Measurements from ENCODE around the gene TBL3.
A peak's percentile ranks its signal among the peaks of the same experiment; 100 is the strongest.

The TBL3 gene

DNA sequence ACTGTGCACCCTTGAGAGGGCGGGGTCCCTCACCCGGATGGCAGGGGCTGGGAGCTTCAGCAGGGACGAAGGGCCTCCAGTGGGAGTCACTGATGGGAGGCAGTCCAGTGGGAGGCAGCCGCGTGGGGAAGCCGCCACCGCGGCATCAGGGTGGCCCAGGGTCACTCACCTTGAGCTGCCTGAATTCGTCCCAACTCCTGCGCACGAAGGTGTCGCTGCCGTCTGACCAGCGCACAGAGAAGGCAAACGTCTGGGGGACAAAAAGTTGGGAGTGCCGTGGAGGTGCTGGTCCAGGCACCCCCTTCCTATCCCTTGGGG, 8.9 kb downstream of the TBL3 start:
- TF ChIP-seq, protein P1, sequence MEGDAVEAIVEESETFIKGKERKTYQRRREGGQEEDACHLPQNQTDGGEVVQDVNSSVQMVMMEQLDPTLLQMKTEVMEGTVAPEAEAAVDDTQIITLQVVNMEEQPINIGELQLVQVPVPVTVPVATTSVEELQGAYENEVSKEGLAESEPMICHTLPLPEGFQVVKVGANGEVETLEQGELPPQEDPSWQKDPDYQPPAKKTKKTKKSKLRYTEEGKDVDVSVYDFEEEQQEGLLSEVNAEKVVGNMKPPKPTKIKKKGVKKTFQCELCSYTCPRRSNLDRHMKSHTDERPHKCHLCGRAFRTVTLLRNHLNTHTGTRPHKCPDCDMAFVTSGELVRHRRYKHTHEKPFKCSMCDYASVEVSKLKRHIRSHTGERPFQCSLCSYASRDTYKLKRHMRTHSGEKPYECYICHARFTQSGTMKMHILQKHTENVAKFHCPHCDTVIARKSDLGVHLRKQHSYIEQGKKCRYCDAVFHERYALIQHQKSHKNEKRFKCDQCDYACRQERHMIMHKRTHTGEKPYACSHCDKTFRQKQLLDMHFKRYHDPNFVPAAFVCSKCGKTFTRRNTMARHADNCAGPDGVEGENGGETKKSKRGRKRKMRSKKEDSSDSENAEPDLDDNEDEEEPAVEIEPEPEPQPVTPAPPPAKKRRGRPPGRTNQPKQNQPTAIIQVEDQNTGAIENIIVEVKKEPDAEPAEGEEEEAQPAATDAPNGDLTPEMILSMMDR (IDR thresholded peaks at IDR 0.05; ENCODE audit: unreplicated experiment in 3 of 3): no peak
- H3K4me1 Mint-ChIP-seq: peaks cover 25% of the 10 kb centered on the region
- H3K27me3 Mint-ChIP-seq (ENCODE audit: low read depth): peaks cover 51% of the 10 kb centered on the region
- peaks cover 3% of the 10 kb centered on the region for H3K36me3 Mint-ChIP-seq (ENCODE audit: low read depth)
- H3K4me3 Mint-ChIP-seq: peak overlapping the region in 1 of 3 experiments; percentile 20
- no peak overlapping the region for H3K27ac Mint-ChIP-seq
- H3K9me3 Mint-ChIP-seq: no peaks in the 10 kb centered on the region

- Mint-ChIP-seq H3K36me3 (ENCODE audit: low read depth) (peaks cover 5% of the 10 kb centered on the region), H3K4me3 (peak within 1 kb of the TSS; percentile 57 to 84 (median 62)), H3K27me3 (ENCODE audit: low read depth) (peaks cover 51% of the 10 kb centered on the region), H3K4me1 (peaks cover 25% of the 10 kb centered on the region), H3K9me3 (no peaks in the 10 kb centered on the region), H3K27ac (no peak within 1 kb of the TSS)
- TF ChIP-seq, protein P1 (IDR thresholded peaks at IDR 0.05; ENCODE audit: unreplicated experiment in 3 of 3): no peak
Observed at GRCh38 chr16:1981398-1981836, 9.6 kb downstream of the TBL3 start, which contains the start of gene NOXO1. NOXO1 (minus strand) TSS chr16:1981469; CDS start chr16:1981179, 290 bp downstream.

GRCh38 chr16:1982013-1982433, 10.2 kb downstream of the TBL3 start:
- peak overlapping the region in 1 of 3 experiments; percentile 84 for H3K4me3 Mint-ChIP-seq
- H3K27me3 Mint-ChIP-seq (ENCODE audit: low read depth): peaks cover 55% of the 10 kb centered on the region
- no peak overlapping the region for H3K27ac Mint-ChIP-seq

GRCh38 chr16:1982991-1983543, 11.2 kb downstream of the TBL3 start:
- Mint-ChIP-seq H3K4me1 (peaks cover 25% of the 10 kb centered on the region), H3K27ac (peak overlapping the region; percentile 24 to 76 (median 46)), H3K9me3 (no peaks in the 10 kb centered on the region), H3K36me3 (ENCODE audit: low read depth) (peaks cover 8% of the 10 kb centered on the region), H3K27me3 (ENCODE audit: low read depth) (peaks cover 60% of the 10 kb centered on the region), H3K4me3 (peak overlapping the region; percentile 80 to 88 (median 84))
- TF ChIP-seq, protein P1 (IDR thresholded peaks at IDR 0.05; ENCODE audit: unreplicated experiment in 3 of 3): no peak

More at GRCh38 chr16:1982013-1982433, 10.2 kb downstream of the TBL3 start:
- Mint-ChIP-seq H3K4me1 (peaks cover 25% of the 10 kb centered on the region), H3K9me3 (no peaks in the 10 kb centered on the region), H3K36me3 (ENCODE audit: low read depth) (peaks cover 11% of the 10 kb centered on the region)
- TF ChIP-seq, protein P1 (IDR thresholded peaks at IDR 0.05; ENCODE audit: unreplicated experiment in 3 of 3): no peak

GRCh38 chr16:1983544-1984346, 11.9 kb downstream of the TBL3 start, which contains the start of gene GFER:
GFER (plus strand) TSS chr16:1984193; CDS start chr16:1984219, 26 bp downstream.
- no peaks in the 10 kb centered on the region for H3K9me3 Mint-ChIP-seq
- H3K36me3 Mint-ChIP-seq (ENCODE audit: low read depth): peaks cover 12% of the 10 kb centered on the region
- peak within 1 kb of the TSS; percentile 87 to 88 (median 87) for H3K4me3 Mint-ChIP-seq
- TF ChIP-seq, protein P1 (IDR thresholded peaks at IDR 0.05; ENCODE audit: unreplicated experiment in 3 of 3): peak; percentile 26 to 57 (median 44)
- H3K27ac Mint-ChIP-seq: peak within 1 kb of the TSS; percentile 46 to 88 (median 57)
- peaks cover 61% of the 10 kb centered on the region for H3K27me3 Mint-ChIP-seq (ENCODE audit: low read depth)
- peaks cover 29% of the 10 kb centered on the region for H3K4me1 Mint-ChIP-seq
